ENCODE measurements around the gene OR8B2. TPM values are rescaled to one million over a fixed set of nuclear protein-coding genes. Genes with fewer than 3 reads are reported as not detected.
A peak's percentile ranks its signal among the peaks of the same experiment; 100 is the strongest.

Gene OR8B2
- polyA plus RNA-seq (2012; ENCODE audit: insufficient read depth, insufficient read length, low read depth), result not detected

DNA sequence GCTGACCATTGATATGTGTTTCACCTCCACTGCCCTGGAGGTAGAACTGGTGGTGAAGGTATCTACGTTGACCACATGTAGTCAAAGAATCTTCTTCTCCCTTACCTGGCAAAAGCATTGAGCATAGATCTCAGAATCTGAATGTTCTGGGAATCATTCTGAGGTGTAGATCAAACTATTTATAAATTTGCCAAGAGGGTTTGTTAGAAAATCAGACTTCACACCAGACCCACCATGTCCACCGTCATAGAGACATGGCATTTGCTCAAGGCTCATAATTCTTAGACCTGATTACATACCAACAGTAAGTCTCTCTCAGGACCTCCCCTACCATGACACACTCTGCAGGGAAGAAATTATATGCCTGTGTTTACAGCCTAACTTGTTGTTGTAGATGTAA lies at the start of gene OR8B2:
OR8B2 (minus strand) TSS at position 101 of the 400 bp plus-strand sequence. CDS start 1,156 bp downstream, outside the sequence.
- DNase-seq, result no peak
- H3K36me3 ChIP-seq, result no peaks in the 10 kb centered on the region
- H3K4me1 ChIP-seq, result no peaks in the 10 kb centered on the region
- H3K9me3 ChIP-seq, result no peaks in the 10 kb centered on the region
- TF ChIP-seq, protein P1, sequence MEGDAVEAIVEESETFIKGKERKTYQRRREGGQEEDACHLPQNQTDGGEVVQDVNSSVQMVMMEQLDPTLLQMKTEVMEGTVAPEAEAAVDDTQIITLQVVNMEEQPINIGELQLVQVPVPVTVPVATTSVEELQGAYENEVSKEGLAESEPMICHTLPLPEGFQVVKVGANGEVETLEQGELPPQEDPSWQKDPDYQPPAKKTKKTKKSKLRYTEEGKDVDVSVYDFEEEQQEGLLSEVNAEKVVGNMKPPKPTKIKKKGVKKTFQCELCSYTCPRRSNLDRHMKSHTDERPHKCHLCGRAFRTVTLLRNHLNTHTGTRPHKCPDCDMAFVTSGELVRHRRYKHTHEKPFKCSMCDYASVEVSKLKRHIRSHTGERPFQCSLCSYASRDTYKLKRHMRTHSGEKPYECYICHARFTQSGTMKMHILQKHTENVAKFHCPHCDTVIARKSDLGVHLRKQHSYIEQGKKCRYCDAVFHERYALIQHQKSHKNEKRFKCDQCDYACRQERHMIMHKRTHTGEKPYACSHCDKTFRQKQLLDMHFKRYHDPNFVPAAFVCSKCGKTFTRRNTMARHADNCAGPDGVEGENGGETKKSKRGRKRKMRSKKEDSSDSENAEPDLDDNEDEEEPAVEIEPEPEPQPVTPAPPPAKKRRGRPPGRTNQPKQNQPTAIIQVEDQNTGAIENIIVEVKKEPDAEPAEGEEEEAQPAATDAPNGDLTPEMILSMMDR (IDR thresholded peaks at IDR 0.05; ENCODE audit: low read depth, low read length), result no peak
- no peak within 1 kb of the TSS for H3K4me3 ChIP-seq (ENCODE audit: low read depth, low read length)
- no peaks in the 10 kb centered on the region for H3K27me3 ChIP-seq

- 0 out of 2 replicates have a peak, but pooled peaks cover 3% of the 10 kb centered on the region for H3K9me3 ChIP-seq
- no peaks in the 10 kb centered on the region for H3K36me3 ChIP-seq
- no peaks in the 10 kb centered on the region for H3K27me3 ChIP-seq
- H3K4me3 ChIP-seq (ENCODE audit: low read depth, low read length), result no peak overlapping the region
- DNase-seq, result no peak
- TF ChIP-seq, protein P1 (IDR thresholded peaks at IDR 0.05; ENCODE audit: low read depth, low read length), result no peak
- H3K4me1 ChIP-seq, result no peaks in the 10 kb centered on the region
These were observed 45.3 kb upstream of the OR8B2 start for GRCh38 chr11:124429599-124429998.

DNA sequence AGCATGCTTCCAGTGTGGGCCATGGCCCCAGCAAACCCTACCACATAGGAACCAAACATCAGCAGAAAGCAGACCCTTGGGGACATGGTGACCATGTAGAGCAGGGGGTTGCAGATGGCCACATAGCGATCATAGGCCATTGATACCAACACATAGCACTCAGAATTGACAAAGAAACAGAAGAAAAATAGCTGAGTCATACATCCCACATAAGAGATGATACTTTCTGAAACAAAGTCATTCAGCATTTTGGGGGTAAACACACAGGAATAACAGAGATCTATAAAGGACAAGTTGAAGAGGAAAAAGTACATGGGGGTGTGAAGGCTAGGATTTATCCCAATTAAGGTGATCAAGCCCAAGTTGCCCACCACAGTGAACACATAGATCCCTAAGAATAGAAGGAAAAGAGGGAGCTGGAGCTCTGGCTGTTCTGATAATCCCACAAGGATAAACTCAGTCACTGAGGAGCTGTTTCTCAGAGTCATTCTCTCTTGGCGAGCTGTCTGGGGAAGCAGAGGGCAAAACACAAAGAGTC lies 40.2 kb upstream of the OR8B2 start, which contains the start of gene OR8B4:
OR8B4 (minus strand) TSS at position 488 of the 538 bp plus-strand sequence; CDS start at position 488, 0 bp downstream.
- H3K4me3 ChIP-seq (ENCODE audit: low read depth, low read length), result no peak within 1 kb of the TSS
- H3K36me3 ChIP-seq, result no peaks in the 10 kb centered on the region
- H3K4me1 ChIP-seq, result no peaks in the 10 kb centered on the region
- no peaks in the 10 kb centered on the region for H3K27me3 ChIP-seq
- H3K9me3 ChIP-seq, result no peaks in the 10 kb centered on the region
- no peak for DNase-seq
- TF ChIP-seq, protein P1 (IDR thresholded peaks at IDR 0.05; ENCODE audit: low read depth, low read length), result no peak

DNA sequence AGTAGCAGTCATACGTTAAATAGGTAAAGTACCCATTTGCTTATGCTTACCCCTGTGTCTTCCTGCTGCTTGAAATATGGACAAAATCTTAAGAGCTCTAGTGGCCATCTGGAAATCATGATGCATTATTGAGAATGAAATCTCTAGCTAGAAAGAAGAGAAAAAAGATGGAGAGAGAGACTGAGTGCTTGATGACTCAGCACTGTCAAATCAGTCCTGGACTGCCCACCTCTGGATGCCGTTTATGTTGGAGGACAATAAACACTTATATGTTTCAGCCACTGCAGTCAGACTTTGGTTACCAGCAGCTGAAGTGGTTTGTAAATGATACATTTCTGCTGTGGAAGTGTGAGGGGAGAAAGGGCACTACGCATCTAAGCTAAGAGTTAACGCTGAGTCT lies 36.7 kb upstream of the OR8B2 start:
- H3K27me3 ChIP-seq, result no peaks in the 10 kb centered on the region
- DNase-seq, result no peak
- H3K9me3 ChIP-seq, result no peaks in the 10 kb centered on the region
- TF ChIP-seq, protein P1 (IDR thresholded peaks at IDR 0.05; ENCODE audit: low read depth, low read length), result no peak
- H3K4me1 ChIP-seq, result no peaks in the 10 kb centered on the region
- H3K36me3 ChIP-seq, result no peaks in the 10 kb centered on the region
- H3K4me3 ChIP-seq (ENCODE audit: low read depth, low read length), result no peak overlapping the region

DNA sequence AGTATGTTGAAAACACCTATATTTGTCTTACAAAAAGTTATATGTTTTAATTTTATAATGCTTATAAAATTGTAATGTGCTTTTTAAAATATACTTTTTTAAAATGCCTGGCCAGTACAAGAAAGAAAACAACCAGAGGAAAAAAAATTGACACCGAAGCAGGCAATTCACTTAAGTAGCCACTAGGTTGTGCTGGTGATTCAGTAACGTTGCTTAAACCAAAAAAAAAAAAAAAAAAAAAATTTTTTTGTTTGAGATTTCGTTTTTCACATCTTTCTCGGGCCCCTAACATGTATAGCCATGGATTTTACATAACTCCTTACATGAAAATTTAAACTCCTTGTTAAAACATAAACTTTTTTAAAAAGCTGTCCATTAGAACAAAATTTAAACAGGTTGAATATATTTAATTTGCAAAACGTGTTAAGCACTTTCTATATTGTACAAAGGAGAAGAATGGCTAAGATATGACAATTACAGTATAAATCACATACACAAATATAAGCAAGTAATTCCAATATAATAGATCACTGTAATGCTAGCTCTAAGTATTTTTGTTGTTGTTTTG lies 31.1 kb upstream of the OR8B2 start:
- Histone ChIP-seq H3K9me3 (no peaks in the 10 kb centered on the region), H3K4me3 (ENCODE audit: low read depth, low read length) (no peak overlapping the region), H3K36me3 (no peaks in the 10 kb centered on the region), H3K4me1 (no peaks in the 10 kb centered on the region), H3K27me3 (peaks cover 39% of the 10 kb centered on the region)
- TF ChIP-seq, protein P1 (IDR thresholded peaks at IDR 0.05; ENCODE audit: low read depth, low read length), result peak; percentile 61
- no peak for DNase-seq

DNA sequence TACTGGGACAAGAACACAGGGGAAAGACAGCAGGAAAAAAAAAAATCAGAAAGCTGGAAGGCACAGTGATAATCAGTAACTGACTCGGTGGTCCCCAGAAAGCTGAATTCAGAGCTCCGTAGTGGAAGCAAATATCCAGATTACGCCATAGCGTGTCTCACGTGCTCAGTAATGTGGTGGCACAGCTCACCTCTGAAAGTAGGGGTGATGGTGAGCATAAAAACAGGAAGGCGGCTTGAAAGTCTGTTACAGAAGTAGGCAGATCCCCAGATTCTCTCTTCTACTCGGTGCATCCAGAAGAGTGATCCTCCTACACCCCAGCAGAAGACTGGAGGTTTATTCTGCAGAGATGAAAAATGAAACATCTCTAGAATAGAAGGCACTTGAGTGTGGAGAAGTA lies 25.6 kb upstream of the OR8B2 start:
- no peaks in the 10 kb centered on the region for H3K4me1 ChIP-seq
- no peak for DNase-seq
- no peak overlapping the region for H3K4me3 ChIP-seq (ENCODE audit: low read depth, low read length)
- H3K9me3 ChIP-seq, result no peaks in the 10 kb centered on the region
- H3K36me3 ChIP-seq, result no peaks in the 10 kb centered on the region
- H3K27me3 ChIP-seq, result peaks cover 62% of the 10 kb centered on the region
- TF ChIP-seq, protein P1 (IDR thresholded peaks at IDR 0.05; ENCODE audit: low read depth, low read length), result no peak

Measured in BE2C (cell line).